CD4-positive, alpha-beta T cell treated with Interleukin-4 for 4 hours (primary cell): ENCODE results near the gene TSTD1.
"Not testable (repeated sequence)": the region's sequence is repeated elsewhere in the genome, so short reads cannot be mapped to it uniquely, and the experiment has no call there.

Experiments
- DNase-seq: peaks from one replicate; pipeline ENCODE4 v3.0.0-alpha.2; 2020

TSTD1 gene

DNA sequence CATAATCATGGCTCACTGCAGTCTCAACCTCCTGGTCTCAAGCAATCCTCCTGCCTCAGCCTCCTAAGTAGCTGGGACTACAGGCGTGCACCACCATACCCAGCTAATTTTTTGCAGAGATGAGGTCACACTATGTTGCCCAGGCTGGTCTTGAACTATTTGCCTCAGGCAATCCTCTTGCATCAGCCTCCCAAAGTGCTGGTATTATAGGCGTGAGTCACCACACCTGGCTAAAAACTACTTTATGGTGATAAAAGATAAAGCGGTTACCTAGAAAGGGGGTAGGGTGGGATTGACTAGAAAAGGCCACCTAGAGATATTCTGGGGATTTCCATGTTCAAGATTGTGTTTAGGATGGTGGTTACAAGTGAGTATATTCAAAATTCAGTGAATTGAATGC is 5.0 kb downstream of the TSTD1 start:
- DNase-seq = peak; percentile 28

DNA sequence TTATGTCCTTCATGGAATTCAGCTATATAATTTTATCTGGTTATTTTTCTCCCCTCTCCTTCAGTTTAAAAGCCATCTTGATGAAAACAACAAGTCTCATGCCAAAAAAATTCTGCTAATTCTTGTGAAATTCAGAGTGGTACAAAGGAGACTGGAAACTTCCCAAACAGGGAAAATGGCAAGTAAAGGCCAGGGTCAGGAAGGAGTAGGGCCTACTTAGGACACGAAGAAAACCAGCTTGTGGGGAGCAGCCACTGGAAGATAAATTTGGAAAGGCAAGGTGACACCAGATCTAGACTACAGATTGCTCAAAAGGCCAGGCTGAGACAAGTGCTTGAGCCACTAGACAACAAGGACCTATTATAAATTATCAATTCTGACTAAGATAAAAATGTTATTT is 6.4 kb downstream of the TSTD1 start:
- DNase-seq = no peak

DNA sequence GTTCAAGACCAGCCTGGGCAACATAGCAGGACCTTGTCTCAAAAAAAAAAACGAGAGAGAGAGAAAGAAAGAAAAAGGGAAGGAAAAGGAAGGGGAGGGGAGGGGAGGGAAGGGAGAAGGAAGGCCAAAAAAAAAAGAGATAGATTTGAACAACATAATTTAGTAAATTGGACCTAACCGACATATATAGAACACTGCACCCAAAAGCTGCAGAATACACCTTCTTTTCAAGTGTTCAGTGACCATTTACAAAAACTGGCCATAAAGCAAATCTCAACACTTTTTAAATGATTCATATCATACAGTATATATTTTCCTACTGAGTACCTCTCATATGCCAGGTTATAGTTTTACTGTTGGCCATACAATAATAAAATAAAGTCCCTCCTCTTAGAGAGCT is 6.9 kb downstream of the TSTD1 start:
- DNase-seq = no peak

DNA sequence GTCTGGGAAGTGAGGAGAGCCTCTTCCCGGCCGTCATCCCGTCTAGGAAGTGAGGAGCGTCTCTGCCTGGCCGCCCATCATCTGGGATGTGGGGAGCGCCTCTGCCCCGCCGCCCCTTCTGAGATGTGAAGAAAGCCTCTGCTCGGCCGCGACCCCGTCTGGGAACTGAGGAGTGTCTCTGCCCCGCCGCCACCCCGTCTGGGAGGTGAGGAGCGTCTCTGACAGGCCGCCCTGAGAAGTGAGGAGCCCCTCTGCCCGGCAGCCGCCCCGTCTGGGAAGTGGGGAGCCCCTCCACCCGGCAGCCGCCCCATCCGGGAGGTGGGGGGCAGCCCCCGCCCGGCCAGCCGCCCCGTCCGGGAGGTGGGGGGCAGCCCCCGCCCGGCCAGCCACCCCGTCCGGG is 9.3 kb downstream of the TSTD1 start:
- not testable (repeated sequence) for DNase-seq

DNA sequence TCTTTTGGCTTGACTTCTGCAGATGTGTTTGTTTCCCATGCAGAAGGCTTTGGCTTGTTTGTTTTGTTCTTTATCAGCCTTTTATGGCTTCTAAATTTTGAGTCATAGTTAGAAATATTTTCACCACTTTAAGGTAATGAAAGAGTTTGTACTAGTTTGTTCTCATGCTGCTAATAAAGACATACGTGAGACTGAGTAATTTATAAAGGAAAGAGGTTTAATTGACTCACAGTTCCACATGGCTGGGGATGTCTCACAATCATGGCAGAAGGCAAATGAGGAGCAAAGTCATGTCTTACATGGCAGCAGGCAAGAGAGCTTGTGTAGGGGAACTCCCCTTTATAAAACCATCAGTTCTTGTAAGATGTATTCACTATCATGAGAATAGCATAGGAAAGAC is 11.8 kb downstream of the TSTD1 start:
- not testable (repeated sequence) for DNase-seq

DNA sequence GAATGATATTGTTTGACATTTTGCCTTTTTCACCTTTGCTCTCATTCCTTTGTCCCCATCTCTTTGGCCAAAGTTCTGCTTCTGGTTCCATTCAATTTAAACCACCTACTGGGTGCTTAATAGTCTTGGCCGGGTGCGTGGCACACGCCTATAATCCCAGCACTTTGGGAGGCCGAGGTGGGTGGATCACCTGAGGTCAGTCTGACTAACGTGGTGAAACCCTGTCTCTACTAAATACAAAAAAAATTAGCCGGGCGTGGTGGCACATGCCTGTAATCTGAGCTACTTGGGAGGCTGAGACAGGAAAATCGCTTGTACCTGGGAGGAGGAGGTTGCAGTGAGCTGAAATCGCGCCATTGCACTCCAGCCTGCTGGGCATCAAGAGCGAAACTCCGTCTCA is 16.3 kb downstream of the TSTD1 start:
- DNase-seq = not testable (repeated sequence)

DNA sequence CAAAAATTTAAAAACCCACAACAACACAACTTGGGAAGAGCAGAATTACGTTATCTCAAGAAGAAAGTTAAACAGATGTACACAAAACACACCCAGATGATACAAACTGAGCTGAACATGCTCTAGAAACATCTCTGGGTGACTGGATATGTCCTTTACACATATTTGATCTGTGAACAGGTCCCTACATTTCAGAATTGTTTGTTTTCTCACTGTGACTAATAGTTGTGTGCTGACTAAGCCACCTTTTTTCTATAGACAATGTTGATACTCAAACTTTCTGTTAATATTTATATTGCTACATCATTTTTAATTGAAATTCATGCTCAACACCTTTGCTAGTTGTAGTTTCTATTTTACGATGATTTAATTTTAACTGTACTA is 16.8 kb downstream of the TSTD1 start:
- DNase-seq = peak; percentile 22

DNA sequence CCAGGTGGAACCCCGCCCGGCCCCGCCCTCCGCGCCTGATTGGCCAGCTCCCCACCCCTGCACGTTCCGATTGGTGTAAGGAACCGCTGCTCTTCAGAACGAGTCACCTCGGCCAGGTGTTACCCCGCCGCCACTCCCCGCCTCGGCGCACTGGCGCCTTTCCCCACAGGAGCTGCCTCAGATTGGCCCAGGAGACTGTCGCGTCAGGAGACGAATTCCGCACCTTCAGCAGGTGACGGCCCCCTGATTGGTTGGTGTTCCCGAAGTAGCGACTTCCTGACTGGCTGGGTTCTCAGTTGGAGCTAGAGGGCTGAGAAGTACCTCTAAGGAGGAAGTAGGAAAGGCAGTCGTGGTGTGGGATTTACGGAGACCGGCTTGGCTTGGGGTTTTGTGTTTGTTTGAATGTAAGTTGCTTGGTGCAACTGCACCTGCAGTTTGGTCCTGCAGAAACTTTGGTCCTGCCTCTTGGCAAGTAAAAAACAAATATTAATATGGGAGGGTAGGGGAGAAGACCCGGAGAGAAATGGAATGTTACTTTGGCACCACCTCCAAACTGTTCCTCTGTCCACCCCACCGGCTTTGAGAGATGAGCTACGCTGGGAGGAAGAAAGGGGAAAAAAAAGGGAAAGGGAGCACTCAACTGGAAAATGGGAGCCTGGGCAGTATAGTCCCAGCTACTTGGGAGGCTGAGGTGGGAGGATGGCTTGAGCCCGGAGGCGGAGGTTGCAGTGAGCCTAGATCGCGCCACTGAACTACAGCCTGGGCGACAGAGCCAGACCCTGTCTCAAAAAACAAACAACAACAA is 17.4 kb downstream of the TSTD1 start:
- DNase-seq = peak; percentile 95

DNA sequence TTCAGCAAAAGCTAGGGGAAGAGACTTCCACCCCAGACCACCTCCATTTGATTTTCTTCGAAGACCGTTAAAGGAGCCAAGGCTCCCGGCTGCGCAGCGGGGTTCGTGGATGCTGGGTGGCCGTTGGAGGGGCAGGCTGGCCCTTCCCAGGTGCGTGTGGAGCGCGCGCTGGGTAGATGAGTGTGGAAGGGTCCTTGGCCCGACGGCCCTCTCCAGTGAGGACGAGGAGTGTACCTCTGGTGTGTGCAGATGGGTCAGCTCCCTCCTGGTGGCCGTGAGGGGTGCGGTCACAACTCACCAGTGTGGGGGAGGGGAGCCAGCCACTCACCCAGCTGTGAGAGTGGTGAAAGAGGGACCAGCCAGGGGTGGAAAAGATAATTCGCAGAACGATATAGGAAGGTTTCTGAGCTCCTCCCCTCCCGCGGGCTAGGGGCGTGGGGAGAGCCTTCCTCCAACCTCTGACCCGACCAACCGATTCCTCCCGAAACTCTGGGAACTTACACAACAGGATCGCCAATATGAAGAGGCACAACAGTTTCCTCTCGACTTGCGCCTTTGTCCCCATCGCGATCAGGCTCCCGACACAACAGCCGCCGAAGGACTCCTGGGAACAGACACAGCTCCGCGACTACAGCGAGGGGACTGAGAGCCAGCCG is 18.1 kb downstream of the TSTD1 start, which contains the start of gene F11R:
F11R (minus strand) TSS at position 644 of the 656 bp plus-strand sequence; CDS start at position 565, 79 bp downstream.
- no peak for DNase-seq

DNA sequence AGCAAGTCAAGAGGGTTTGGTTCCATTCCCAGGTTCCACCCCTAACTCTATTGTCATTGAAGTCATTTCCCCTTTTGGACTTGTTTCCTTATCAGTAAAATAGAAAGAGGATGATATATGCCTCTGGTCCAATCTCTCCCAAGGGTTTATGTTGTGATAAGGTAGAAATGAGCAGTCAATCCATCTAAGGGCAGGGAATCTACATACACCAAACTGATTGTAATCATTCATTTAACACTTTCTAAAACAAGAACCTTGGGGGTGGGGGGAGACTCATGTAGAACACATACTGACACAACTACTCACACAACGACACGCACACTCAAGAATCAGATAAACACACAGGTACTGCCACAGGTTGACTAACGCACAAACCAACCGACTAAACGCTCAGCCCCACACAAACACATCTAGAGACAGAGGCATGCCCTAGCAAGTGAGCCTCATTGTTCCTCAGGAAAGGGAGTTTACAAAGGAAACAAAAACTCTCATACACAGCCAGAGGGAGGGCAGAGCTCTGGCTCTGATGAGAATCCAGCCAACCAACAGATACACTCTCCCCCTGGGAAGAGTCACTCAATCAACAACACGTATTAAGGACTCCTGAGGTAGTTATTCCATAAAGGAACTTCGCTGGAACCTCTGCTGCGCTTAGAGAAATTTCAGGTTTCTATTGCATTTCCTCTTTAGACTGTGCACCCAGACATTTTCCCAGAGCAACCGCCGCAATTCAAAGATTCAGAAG is 18.8 kb downstream of the TSTD1 start:
- DNase-seq = no peak

DNA sequence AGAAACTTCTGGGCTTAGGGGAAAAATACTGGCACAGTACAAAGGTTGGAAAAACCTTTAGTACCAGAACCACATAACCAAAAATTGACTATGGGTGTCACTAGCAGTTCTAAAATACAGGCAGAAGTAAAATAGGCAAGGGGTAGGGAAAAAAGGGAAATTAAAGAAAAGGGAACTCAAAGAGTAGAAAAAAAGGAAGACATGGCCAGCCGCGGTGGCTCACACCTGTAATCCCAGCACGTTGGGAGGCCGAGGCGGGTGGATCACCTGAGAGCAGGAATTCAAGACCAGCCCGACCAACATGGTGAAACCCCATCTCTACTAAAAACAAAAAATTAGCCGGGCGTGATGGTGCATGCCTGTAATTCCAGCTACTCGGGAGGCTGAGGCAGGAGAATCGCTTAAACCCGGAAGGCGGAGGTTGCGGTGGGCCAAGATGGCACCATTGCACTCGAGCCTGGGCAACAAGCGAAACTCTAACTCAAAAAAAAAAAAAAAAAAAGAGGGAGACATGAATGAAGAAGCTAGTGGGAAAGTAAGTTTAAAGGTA is 19.6 kb downstream of the TSTD1 start:
- DNase-seq = not testable (repeated sequence)

DNA sequence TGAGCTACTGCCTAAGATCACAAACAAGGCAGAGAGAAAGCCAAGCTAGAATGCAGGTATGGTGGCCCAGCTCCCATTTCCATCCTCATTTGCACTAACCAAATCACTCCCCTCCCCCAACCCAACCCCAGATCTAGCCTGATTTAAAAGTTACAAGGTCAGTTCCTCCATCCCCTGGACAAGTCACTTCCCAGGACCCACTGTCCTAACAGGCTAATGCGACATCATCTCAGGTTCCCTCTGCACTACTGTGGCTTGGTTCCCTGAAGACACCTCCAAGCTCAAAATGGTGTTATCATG is 20.2 kb downstream of the TSTD1 start:
- no peak for DNase-seq

DNA sequence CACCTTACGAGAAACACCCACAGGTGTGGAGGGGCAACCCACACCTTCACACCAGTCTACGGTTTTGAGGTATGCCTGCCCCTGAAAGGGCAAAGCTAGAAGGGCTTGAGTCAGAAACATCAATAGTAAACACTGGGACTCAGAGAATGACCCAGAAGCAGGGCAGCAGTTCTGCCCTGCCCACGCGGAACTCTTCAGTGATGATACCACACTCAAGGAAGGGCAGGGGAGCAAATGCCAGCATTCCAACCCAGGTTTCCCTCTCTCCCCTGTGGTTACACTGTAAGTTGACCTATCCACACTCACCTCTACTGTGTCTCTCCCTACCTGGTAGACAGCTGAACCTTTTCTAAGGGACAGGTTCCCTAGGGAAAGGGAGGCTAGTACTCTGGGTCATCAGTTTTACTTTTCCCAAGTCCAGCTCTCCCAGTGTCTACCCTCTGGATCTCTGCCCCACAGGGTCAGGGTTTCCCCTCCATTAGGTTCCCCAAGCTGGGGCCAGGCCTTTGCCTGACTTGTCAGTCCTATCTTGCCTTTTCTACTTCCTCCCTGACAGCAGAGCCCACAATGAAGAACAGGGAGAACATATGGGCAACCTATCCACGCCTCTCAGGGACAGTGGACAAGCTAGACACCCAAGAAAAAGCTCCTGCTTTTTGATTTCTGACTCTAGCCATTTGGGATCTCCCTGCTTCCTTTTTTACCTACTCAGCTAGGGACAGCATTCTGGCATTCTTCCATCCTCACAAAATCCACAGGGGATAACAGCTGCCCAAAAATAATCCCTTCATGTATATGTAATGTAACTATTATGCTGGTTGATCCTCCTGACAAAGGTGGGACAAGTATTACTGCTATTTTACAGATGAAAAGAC is 20.8 kb downstream of the TSTD1 start:
- no peak for DNase-seq

DNA sequence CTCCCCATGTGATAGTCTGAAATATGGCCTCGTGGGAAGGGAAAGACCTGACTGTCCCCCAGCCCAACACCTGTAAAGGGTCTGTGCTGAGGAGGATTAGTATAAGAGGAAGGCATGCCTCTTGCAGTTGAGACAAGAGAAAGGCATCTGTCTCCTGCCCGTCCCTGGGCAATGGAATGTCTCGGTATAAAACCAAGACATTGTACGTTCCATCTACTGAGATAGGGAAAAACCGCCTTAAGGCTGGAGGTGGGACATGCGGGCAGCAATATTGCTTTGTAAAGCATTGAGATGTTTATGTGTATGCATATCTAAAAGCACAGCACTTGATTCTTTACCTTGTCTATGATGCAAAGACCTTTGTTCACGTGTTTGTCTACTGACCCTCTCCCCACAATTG is 21.6 kb downstream of the TSTD1 start:
- not testable (repeated sequence) for DNase-seq

DNA sequence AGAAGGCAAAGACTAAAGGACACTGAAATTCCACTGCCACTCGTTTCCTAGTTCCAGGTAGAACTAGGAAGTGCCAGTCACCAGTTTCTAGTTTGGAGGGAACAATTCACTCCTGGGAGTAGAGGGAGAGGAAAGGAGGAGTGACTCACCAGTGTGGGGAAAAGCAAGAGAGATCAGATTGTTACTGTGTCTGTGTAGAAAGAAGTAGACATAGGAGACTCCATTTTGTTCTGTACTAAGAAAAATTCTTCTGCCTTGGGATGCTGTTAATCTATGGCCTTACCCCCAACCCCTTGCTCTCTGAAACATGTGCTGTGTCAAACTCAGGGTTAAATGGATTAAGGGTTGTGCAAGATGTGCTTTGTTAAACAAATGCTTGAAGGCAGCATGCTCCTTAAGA is 22.1 kb downstream of the TSTD1 start:
- DNase-seq = not testable (repeated sequence)

DNA sequence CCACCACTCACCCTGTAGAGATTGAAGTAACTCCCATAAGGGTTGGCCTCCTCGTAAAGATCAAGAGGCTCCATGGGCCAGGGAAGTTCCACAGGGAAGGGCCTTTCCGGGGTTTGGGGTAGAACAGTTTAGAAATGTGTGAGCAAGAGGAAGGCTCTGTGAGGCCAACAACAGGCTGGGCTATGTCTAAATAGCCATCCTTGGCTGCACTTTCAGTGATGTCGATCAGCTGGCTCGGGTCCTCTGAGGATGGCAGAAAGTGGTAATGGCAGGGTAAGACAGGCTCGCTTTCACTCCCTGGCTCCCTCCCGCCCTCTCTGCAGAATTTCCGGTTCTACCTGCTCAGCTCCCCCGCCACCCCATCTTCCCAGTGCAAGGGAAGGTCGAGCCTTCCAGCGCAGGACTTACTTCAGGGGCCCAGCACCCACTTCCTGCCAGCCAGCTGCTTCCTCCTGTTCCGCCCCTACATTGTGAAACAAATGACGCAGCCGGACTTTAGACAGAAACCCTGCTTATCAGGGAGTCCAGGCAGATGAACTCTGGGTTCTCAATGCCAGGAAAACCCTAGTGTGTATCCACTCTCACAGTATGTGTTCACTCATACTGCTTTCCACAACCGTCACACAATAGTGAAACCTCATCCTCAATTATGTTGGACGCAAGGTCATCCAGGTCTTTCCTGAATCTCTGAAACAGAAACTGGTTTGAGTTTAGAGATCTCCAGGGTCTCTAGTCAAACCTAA is 25.1 kb downstream of the TSTD1 start:
- peak; percentile 75 for DNase-seq

DNA sequence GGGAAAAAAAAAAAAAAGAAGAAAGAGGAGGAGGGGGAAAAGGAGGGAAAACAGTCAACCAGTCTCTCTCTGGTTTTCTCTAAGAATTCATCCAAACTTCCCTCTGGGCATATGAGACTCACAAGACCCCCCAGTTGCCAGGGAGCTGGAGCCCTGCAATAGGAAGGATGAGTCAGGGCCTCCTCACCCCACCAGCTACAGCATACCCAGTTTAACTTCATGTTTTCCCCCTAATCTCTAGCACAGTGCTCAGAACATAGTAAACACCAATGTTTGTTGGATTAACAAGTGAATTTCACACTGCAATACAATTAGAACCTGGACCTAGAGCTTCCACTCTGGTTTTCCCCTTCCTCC is 25.7 kb downstream of the TSTD1 start:
- DNase-seq = peak; percentile 11

DNA sequence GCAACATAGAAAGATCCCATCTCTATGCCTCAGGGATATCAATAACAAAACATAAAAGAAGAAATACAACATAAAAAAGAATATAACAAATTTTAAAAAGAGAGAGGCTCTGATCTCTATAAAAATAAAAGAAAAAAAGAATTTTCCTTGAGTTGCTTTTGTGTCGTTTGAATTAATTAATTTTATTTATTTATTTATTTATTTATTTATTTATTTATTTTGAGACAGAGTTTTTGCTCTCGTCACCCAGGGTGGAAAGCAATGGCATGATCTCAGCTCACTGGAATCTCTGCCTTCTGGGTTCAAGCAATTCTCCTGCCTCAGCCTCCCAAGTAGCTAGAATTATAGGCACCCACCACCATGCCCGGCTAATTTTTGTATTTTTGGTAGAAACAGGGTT is 26.3 kb downstream of the TSTD1 start:
- no peak for DNase-seq

DNA sequence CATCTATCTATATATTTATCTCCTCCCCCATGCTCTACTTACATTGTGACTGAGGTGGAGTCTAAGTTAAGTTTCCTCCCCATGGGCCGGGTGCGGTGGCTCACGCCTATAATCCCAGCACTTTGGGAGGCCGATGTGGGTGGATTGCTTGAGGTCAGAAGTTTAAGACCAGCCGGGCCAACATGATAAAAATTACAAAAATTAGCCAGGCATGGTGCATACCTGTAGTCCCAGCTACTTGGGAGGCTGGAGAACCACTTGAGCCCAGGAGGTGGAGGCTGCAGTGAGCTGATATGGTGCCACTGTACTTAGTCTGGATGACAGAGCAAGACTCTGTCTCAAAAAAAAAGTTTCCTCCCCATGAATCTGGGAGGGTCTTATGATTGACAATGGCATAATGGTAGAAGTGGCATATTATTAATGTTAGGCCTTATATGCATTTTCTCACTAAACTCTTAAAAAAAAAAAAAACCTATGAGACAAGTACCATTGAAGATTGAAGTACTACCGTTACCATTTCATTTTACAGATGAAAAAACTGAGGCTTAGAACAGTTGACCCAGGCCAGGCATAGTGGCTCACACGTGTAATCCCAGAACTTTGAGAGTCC is 29.1 kb downstream of the TSTD1 start:
- no peak for DNase-seq

DNA sequence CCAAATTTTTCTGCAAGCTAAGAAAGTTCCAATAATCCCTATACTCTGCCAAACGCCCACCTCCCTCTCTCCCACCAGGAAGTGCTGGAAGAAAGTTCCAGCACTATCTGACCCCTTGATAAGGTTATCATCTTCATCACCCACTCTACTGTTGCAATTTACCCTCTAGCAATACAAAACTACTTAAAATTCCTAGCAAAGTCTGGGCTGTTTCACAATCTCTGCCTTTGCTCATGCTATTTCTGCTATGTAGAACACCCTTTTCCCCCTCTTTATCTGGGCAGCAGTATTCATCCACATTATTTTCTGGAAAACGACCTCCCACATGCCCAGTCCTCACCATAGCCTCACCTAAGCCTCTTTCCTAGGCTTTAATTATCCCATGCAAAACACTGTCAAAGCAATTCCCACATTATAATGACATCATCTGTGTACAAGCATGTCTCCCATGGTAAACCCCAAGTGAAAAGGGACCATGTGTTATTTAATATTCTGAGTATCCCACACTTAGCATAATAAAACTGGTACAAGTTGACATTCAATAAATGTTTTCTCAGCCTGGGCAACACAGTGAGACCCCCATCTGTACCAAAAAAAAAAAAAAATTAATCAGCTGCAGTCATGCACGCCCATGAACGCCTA is 29.8 kb downstream of the TSTD1 start:
- DNase-seq = no peak

DNA sequence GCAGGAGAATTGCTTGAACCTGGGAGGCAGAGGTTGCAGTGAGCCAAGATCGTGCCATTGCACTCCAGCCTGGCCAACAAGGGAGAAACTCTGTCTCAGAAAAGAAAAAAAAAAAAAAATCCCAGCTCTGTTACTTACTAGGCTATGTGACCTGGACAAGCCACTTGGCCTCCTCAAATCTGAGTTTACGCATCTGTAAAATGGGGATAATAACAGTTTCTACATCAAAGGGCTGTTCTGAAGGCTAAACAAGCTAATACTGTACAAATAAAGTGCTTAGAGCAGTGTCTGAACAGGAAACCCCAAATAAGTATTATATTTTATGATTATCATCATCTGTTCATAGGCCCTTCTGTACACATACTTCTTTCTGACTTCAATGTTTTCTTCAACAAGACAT is 31.4 kb downstream of the TSTD1 start:
- DNase-seq = no peak
